HL-60 (cell line): ENCODE results near the gene SULT2A1.

Source experiments
- DNase-seq, 2 experiments: peaks; one replicate each; pipeline ENCODE4 v3.0.0-alpha.2; 2010 to 2020; ENCODE audit warnings: low read depth in 1 of 2, low spot score in 1 of 2
- H3K27ac ChIP-seq: fragments of 250-450 bp; sonication (Bioruptor Pico); replicated peaks from 2 replicates; pipeline ENCODE4 v1.5.1; 2020; ENCODE audit warnings: mild to moderate bottlenecking, moderate library complexity
- H3K27me3 ChIP-seq: fragments of 250-450 bp; sonication (Bioruptor Pico); 2 replicates; pipeline ENCODE4 v1.5.1; 2021; ENCODE audit warnings: mild to moderate bottlenecking, moderate library complexity; ENCODE audit not compliant: insufficient read depth, poor library complexity, severe bottlenecking
- H3K4me3 ChIP-seq: replicated peaks from 2 replicates; pipeline ENCODE4 v1.5.1; 2011; ENCODE audit warnings: mild to moderate bottlenecking, control low read depth, low read length; ENCODE audit not compliant: insufficient read depth
- CTCF ChIP-seq: IDR thresholded peaks from one replicate; pipeline ENCODE4 v1.5.1; 2011; ENCODE audit warnings: low read length, control low read depth, inconsistent platforms; ENCODE audit not compliant: insufficient read depth
- GABPA ChIP-seq: IDR thresholded peaks from 2 replicates; pipeline ENCODE4 v1.6.1; 2012; ENCODE audit warnings: low read depth
- POLR2AphosphoS5 ChIP-seq: IDR thresholded peaks from 2 replicates; pipeline ENCODE4 v1.6.1; 2012; ENCODE audit warnings: low read depth
- REST ChIP-seq: IDR thresholded peaks from 2 replicates; pipeline ENCODE4 v1.6.1; 2012; ENCODE audit warnings: low read depth; ENCODE audit not compliant: insufficient replicate concordance
- SPI1 ChIP-seq: IDR thresholded peaks from 2 replicates; pipeline ENCODE4 v1.6.1; 2012; ENCODE audit warnings: low read depth, mild to moderate bottlenecking, borderline replicate concordance

SULT2A1 gene

GRCh38 chr19:47899335-47899734, 13.2 kb upstream of the SULT2A1 start:
- DNase-seq, result no peak
- Histone ChIP-seq H3K27ac (no peak overlapping the region), H3K27me3 (no peaks in the 10 kb centered on the region), H3K4me3 (no peak overlapping the region)
- TF ChIP-seq REST (no peak), GABPA (no peak), CTCF (no peak), POLR2AphosphoS5 (no peak), SPI1 (no peak)

- no peak for DNase-seq
- no peak overlapping the region for H3K27ac ChIP-seq
- TF ChIP-seq GABPA (no peak), REST (no peak)
- H3K27me3 ChIP-seq, result no peaks in the 10 kb centered on the region
- no peak overlapping the region for H3K4me3 ChIP-seq
These were observed 11.7 kb upstream of the SULT2A1 start for GRCh38 chr19:47897861-47898260.

GRCh38 chr19:47896773-47897172, 10.7 kb upstream of the SULT2A1 start:
- Histone ChIP-seq H3K27me3 (no peaks in the 10 kb centered on the region), H3K27ac (no peak overlapping the region), H3K4me3 (no peak overlapping the region)
- TF ChIP-seq CTCF (no peak), REST (no peak), GABPA (no peak), POLR2AphosphoS5 (no peak)
- no peak for DNase-seq

GRCh38 chr19:47896019-47896418, 9.9 kb upstream of the SULT2A1 start:
- H3K27me3 ChIP-seq, result no peaks in the 10 kb centered on the region
- no peak overlapping the region for H3K27ac ChIP-seq
- DNase-seq, result no peak
- no peak for TF ChIP-seq REST
- TF ChIP-seq SPI1, result no peak
- TF ChIP-seq POLR2AphosphoS5, result no peak
- no peak for TF ChIP-seq GABPA
- TF ChIP-seq CTCF, result no peak
- no peak overlapping the region for H3K4me3 ChIP-seq
